Ishikawa (cell line): ENCODE results near the gene DPP4.

ENCODE experiments used
- EGR1 ChIP-seq: IDR thresholded peaks from 2 replicates; pipeline ENCODE4 v1.6.1; 2012
- EP300 ChIP-seq: IDR thresholded peaks from 2 replicates; pipeline ENCODE4 v1.6.1; 2012; ENCODE audit warnings: borderline replicate concordance
- MAX ChIP-seq: IDR thresholded peaks from 2 replicates; pipeline ENCODE4 v1.6.1; 2012
- RAD21 ChIP-seq: IDR thresholded peaks from 2 replicates; pipeline ENCODE4 v1.6.1; 2012; ENCODE audit warnings: low read depth
- REST ChIP-seq: IDR thresholded peaks from 2 replicates; pipeline ENCODE4 v1.6.1; 2012; ENCODE audit warnings: low read depth, mild to moderate bottlenecking
- USF1 ChIP-seq: IDR thresholded peaks from 2 replicates; pipeline ENCODE4 v1.6.1; 2012

GRCh38 chr2:162099836-162100235 is 25.8 kb upstream of the DPP4 start:
- TF ChIP-seq EP300 (no peak), MAX (no peak), REST (no peak), RAD21 (no peak), USF1 (no peak), EGR1 (no peak)
